ENCODE results near the gene IGSF8.

The IGSF8 gene

GRCh38 chr1:160091666-160092223, 6.7 kb downstream of the IGSF8 start:
- Histone ChIP-seq H3K36me3 (ENCODE audit: insufficient read depth, low read length) (no peaks in the 10 kb centered on the region), H3K4me3 (no peak overlapping the region), H3K27ac (no peak overlapping the region), H3K9ac (ENCODE audit: insufficient read length) (no peak overlapping the region), H3K9me3 (ENCODE audit: low read depth, low read length) (no peaks in the 10 kb centered on the region)
- no peak for DNase-seq (ENCODE audit: low read depth, low spot score)
- TF ChIP-seq POLR2AphosphoS5 (IDR thresholded peaks at IDR 0.05; ENCODE audit: borderline replicate concordance, low read depth, low read length) (no peak), FOXP2 (optimal IDR thresholded peaks at IDR 0.05; ENCODE audit: control extremely low read depth, extremely low read length, insufficient read depth) (no peak), EZH2 (IDR thresholded peaks at IDR 0.05) (no peak)

- no peak overlapping the region for H3K27ac ChIP-seq
- H3K36me3 ChIP-seq (ENCODE audit: insufficient read depth, low read length) = no peaks in the 10 kb centered on the region
These were observed 7.7 kb downstream of the IGSF8 start for GRCh38 chr1:160090760-160091159.

GRCh38 chr1:160089883-160090282, 8.5 kb downstream of the IGSF8 start:
- no peaks in the 10 kb centered on the region for H3K36me3 ChIP-seq (ENCODE audit: insufficient read depth, low read length)
- no peaks in the 10 kb centered on the region for H3K9me3 ChIP-seq (ENCODE audit: low read depth, low read length)
- TF ChIP-seq FOXP2 (optimal IDR thresholded peaks at IDR 0.05; ENCODE audit: control extremely low read depth, extremely low read length, insufficient read depth) (no peak), POLR2AphosphoS5 (IDR thresholded peaks at IDR 0.05; ENCODE audit: borderline replicate concordance, low read depth, low read length) (no peak), EZH2 (IDR thresholded peaks at IDR 0.05) (no peak)
- no peak overlapping the region for H3K9ac ChIP-seq (ENCODE audit: insufficient read length)
- H3K4me3 ChIP-seq = no peak overlapping the region
- DNase-seq (ENCODE audit: low read depth, low spot score) = no peak
- no peak overlapping the region for H3K27ac ChIP-seq

More at GRCh38 chr1:160090760-160091159, 7.7 kb downstream of the IGSF8 start:
- no peak for TF ChIP-seq POLR2AphosphoS5 (IDR thresholded peaks at IDR 0.05; ENCODE audit: borderline replicate concordance, low read depth, low read length)
- no peak for TF ChIP-seq EZH2 (IDR thresholded peaks at IDR 0.05)
- no peak for TF ChIP-seq FOXP2 (optimal IDR thresholded peaks at IDR 0.05; ENCODE audit: control extremely low read depth, extremely low read length, insufficient read depth)
- Histone ChIP-seq H3K9ac (ENCODE audit: insufficient read length) (no peak overlapping the region), H3K4me3 (no peak overlapping the region), H3K9me3 (ENCODE audit: low read depth, low read length) (no peaks in the 10 kb centered on the region)
- DNase-seq (ENCODE audit: low read depth, low spot score) = no peak

DNA sequence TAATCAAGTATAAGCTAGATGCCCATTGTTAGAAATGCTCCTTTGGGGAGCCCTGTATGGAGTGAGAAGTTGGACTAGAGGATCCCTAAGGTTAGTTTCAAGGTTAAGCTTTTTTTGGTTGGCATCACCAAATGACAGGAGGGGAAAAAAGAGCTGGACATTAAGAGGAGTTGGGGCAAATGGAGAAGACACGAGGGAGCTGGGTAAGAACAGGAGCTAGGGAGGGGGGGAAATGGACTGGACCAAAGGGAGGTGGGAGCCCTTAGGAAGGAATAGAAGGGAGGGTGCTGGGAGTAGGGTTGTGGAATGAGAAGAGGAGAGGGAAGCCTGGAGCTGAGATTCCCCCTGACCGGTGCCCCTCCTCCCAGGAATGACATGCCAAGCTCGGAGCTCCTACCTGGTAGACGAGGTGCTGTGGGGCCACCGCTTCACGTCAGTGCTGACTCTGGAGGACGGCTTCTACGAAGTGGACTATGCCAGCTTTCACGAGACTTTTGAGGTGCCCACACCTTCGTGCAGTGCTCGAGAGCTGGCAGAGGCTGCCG, 11.2 kb downstream of the IGSF8 start:
- no peak for DNase-seq (ENCODE audit: low read depth, low spot score)
- no peaks in the 10 kb centered on the region for H3K36me3 ChIP-seq (ENCODE audit: insufficient read depth, low read length)
- TF ChIP-seq FOXP2 (optimal IDR thresholded peaks at IDR 0.05; ENCODE audit: control extremely low read depth, extremely low read length, insufficient read depth) (no peak), EZH2 (IDR thresholded peaks at IDR 0.05) (no peak), POLR2AphosphoS5 (IDR thresholded peaks at IDR 0.05; ENCODE audit: borderline replicate concordance, low read depth, low read length) (no peak)

GRCh38 chr1:160086456-160086892, 11.9 kb downstream of the IGSF8 start:
- no peak overlapping the region for H3K27ac ChIP-seq

More for the DNA sequence above, 11.2 kb downstream of the IGSF8 start:
- Histone ChIP-seq H3K9me3 (ENCODE audit: low read depth, low read length) (no peaks in the 10 kb centered on the region), H3K9ac (ENCODE audit: insufficient read length) (no peak overlapping the region), H3K4me3 (no peak overlapping the region), H3K27ac (no peak overlapping the region)

GRCh38 chr1:160085686-160086455, 12.5 kb downstream of the IGSF8 start:
- no peak for DNase-seq (ENCODE audit: low read depth, low spot score)
- Histone ChIP-seq H3K27ac (no peak overlapping the region), H3K4me3 (no peak overlapping the region), H3K9me3 (ENCODE audit: low read depth, low read length) (no peaks in the 10 kb centered on the region), H3K9ac (ENCODE audit: insufficient read length) (no peak overlapping the region), H3K36me3 (ENCODE audit: insufficient read depth, low read length) (no peaks in the 10 kb centered on the region)
- TF ChIP-seq POLR2AphosphoS5 (IDR thresholded peaks at IDR 0.05; ENCODE audit: borderline replicate concordance, low read depth, low read length) (no peak), EZH2 (IDR thresholded peaks at IDR 0.05) (no peak), FOXP2 (optimal IDR thresholded peaks at IDR 0.05; ENCODE audit: control extremely low read depth, extremely low read length, insufficient read depth) (no peak)

More at GRCh38 chr1:160086456-160086892, 11.9 kb downstream of the IGSF8 start:
- Histone ChIP-seq H3K36me3 (ENCODE audit: insufficient read depth, low read length) (no peaks in the 10 kb centered on the region), H3K4me3 (no peak overlapping the region), H3K9ac (ENCODE audit: insufficient read length) (no peak overlapping the region), H3K9me3 (ENCODE audit: low read depth, low read length) (no peaks in the 10 kb centered on the region)
- no peak for DNase-seq (ENCODE audit: low read depth, low spot score)
- TF ChIP-seq EZH2 (IDR thresholded peaks at IDR 0.05) = no peak
- no peak for TF ChIP-seq FOXP2 (optimal IDR thresholded peaks at IDR 0.05; ENCODE audit: control extremely low read depth, extremely low read length, insufficient read depth)
- no peak for TF ChIP-seq POLR2AphosphoS5 (IDR thresholded peaks at IDR 0.05; ENCODE audit: borderline replicate concordance, low read depth, low read length)

- no peak for DNase-seq (ENCODE audit: low read depth, low spot score)
- H3K9me3 ChIP-seq (ENCODE audit: low read depth, low read length) = no peaks in the 10 kb centered on the region
- no peak overlapping the region for H3K4me3 ChIP-seq
- H3K36me3 ChIP-seq (ENCODE audit: insufficient read depth, low read length) = no peaks in the 10 kb centered on the region
- H3K9ac ChIP-seq (ENCODE audit: insufficient read length) = no peak overlapping the region
- TF ChIP-seq EZH2 (IDR thresholded peaks at IDR 0.05) = no peak
- no peak for TF ChIP-seq POLR2AphosphoS5 (IDR thresholded peaks at IDR 0.05; ENCODE audit: borderline replicate concordance, low read depth, low read length)
- no peak for TF ChIP-seq FOXP2 (optimal IDR thresholded peaks at IDR 0.05; ENCODE audit: control extremely low read depth, extremely low read length, insufficient read depth)
- H3K27ac ChIP-seq = no peak overlapping the region
These were observed 13.6 kb downstream of the IGSF8 start for GRCh38 chr1:160084771-160085321.

Measured in SK-N-MC (cell line).